NCI-H2029 treated with DMSO at 0.1 percent for 48 hours (cell line): ENCODE measurements around the gene CORO2B.
A peak's percentile ranks its signal among the peaks of the same experiment; 100 is the strongest.

Experiments used
- DNase-seq: peaks from one replicate; lab custom pipeline; 2025; lab: John Stamatoyannopoulos, UW

Gene CORO2B

DNA sequence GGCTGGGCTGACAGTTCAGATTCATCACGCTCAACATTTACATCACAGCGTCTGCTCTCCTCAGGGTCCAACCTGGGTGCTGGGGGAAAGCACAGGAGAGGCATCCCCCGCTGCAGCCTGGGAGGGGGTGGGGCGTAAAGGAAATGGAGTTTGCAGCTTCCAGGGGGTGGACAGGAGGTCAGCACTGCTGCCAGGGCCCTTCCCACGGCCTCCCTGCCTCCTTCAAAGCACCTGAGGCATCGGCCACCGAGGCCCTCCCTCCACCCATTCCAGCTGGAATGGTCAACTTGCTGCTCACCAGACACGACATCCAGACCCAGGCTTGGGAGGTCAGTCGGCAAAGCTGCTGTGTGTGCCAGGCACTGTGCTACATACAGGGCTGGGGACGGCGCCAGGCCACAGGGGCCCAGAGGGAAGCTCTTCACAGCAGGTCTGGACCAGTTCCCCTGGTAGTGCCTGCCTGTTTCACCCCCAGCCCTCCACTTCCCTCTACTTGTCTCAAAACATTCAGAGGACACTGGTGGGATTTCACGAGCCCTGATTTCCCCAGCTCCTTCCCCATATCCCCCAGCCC, 121.2 kb downstream of the CORO2B start:
- no peak for DNase-seq

DNA sequence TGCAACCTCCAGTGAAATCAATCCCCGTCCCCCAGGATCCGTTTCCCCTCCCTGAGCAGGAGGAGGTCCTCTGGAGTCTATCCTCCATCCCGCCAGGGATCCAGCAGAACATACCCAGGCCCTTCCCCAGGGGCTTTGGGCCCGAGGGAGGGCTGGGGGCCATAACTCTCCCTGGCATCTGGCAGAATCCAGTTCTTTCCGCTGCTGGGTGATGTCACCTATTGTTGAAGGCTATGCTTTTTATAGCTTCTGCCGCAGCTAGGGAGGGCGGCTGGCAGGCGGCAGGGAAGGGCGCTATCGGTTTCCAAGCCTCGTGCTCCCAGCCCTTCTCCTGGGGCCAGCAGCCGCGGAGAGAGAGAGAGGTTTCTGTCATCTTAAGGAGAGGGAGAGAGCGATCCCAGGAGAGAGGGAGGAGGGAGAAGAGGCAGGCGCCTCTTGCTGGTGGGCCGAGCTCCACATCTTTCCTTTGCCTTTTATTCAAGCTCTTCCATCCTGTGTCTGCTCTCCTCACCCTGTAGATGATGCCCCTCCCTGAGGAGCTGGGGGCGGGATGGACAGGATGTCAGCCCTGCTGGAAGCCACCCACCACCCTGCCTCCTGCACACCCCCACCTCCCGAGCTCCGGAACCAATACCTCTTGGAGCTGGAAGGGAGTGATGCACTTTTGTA, 121.8 kb downstream of the CORO2B start:
- DNase-seq, result peak; percentile 20

DNA sequence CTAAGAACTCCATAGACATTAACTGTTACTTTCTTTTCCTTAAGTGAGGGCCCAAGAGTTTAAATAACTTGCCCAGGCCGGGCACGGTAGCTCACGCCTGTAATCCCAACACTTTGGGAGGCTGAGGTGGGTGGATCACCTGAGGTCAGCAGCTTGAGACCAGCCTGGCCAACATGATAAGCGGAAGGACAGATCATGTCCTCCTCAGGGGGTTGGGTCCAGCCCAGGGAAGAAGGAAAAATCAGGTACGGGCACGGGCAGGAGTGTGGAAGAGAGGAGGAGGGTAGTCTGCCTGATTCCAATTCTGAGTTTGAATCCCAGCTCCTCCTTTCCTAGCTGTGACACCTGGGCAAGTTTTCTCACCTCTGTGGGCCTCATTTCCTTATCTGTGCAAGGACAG, 123.1 kb downstream of the CORO2B start:
- DNase-seq, result no peak

DNA sequence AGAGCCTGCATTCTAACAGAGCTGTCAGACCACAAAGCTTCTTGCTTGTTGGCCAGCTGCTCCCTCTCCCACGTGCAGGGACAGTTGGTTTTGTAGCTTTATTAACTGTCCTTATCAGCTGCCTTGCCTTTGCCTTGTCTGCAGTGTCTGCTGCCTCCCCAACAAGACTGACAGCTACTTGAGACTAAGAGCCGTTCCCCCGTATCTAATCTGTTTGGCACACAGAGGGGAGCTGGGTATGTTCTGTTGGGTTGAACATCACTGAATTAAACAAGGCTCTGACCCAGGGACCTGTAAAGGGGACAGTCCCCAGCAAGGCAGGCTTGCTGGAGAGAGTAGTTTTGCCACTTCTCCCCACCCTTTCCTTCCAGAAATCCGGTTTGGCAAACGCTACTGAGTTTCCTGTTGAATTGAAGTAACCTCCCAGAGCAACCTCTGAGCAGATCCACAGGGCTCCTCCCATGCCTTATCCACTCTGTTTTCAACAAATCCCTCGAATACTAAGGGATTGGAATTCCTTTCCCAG, 125.8 kb downstream of the CORO2B start:
- DNase-seq, result no peak

DNA sequence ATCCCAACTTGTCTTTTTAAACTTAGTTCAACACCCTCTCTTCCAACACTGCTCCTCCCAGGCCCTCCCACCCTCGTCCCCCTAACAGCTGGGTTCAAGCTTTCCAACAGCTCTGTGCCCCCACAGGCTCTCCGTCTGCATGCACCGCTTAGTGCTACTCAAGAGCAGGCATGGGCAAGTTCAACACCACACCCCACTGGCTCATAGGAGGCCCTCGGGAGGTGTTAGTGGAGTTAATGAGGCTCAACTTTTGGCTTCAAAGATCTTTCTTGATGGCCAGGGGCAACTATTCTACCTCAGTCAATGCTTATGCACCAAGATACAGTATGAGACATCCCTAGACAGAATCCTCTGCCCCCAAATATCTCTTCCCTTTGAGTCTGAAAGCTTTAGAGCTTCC, 127.5 kb downstream of the CORO2B start:
- no peak for DNase-seq

DNA sequence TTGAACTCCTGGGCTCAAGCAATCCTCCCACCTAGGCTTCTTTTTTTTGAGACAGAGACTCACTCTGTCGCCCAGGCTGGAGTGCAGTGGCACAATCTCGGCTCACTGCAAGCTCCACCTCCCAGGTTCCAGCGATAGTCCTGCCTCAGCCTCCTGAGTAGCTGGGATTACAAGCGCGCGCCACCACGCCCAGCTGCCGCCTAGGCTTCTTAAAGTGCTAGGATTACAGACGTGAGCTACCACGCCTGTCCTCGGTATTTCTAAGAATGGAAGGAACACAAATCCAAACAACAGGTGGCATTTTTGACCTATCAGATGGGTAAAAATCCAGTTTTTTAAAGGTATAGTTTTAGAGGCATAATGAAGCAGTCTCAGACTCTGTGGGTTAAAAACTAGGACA, 128.1 kb downstream of the CORO2B start:
- DNase-seq, result no peak

DNA sequence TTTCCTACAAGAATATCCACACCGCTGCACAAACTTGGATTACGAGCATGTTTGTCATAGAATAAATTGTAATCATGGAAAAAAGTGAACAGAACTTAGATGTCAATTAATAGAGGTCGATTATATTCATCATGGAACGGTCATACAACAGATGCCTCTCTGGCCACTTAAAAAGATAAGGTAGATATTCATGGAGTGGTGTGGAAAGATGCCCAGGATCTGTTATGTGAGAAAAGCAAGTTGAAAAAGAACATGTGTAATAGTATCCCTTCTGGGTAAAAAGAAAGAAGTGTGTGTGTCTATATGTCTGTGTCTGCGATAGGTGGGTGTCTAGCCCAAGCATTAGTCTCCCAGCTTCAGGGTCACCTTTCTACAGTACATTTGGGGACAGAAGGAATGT, 128.6 kb downstream of the CORO2B start:
- no peak for DNase-seq

DNA sequence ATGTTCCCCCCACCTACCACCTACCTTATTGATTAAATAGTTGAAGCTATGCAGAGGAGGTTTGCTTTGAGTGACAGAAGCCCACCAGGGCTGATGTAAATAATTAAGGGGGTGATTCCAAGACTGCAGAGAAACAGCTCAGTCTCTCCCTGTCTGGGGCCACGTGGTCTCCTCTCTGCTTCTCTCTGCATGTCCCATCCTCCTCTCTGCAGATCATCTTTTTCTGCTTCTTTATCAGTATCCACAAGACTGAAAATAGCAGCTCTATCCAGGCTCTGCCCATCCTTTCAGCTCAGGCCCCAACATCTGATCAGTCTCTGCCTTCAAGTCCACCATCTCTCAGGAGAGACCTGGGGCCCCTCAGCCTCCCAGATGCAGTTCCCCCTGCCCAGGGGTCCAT, 131.1 kb downstream of the CORO2B start:
- DNase-seq, result no peak

DNA sequence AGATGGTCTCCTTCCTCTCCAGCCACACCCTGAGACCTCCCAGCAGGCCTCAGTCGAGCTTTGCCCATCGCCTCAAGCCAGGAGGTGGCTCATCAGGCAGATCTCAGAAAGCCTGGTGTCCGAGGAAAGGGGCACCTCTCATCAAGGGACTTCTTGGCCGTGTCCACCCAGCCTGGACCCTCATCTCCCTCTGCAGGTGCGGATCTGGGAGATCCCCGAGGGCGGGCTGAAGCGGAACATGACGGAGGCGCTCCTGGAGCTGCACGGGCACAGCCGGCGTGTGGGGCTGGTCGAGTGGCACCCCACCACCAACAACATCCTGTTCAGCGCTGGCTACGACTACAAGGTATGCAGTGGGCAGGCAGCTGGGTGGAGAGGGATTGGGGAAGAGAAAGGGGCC, 131.7 kb downstream of the CORO2B start:
- DNase-seq, result no peak

DNA sequence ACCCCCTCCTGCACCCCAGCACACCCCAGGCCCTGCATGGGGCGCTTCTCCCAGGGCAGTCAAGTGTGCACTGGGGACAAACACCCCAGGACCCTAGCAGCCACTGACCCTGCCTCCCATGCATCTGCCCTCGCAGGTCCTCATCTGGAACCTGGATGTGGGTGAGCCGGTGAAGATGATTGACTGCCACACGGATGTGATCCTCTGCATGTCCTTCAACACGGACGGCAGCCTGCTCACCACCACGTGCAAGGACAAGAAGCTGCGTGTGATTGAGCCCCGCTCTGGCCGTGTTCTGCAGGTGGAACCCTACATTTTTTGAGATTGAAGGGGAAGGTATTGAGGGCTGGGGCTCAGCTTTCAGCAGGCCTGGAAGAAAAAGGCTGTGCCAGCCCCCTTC, 132.6 kb downstream of the CORO2B start:
- no peak for DNase-seq

DNA sequence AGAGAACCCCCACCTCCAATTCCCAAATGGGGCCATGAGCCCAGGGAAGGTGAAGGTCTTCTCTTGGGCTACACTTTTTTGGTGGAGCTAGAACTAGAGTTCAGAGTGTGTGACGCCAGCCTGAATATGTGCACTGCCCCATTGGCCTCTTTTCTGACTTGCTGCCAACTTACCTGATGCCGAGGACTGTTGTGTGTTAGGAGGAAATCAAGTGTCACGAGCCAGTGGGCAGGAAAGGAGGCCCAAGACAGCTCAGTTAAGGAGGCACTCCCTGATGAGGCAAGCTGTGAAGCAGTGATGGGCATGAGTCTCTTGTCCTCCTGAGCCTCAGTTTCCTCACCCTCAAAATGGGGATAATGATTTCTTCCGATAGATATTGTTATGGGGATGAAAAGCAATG, 134.1 kb downstream of the CORO2B start:
- DNase-seq, result no peak

DNA sequence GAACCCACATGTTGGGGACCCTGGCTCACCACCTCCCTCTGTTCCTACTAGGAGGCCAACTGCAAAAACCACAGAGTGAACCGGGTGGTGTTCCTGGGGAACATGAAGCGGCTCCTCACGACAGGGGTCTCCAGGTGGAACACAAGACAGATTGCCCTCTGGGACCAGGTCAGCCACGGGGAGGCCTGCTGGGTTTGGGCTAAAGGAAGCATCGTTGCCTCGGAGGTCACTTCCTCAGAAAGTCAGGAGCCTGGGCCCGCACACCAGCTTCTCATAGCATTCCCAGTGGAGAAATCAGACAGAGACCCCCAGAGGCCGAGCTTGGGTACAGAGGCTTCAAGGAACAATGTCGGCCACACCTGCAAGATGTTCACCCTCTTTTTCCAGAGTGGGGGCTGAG, 135.1 kb downstream of the CORO2B start:
- DNase-seq, result no peak

DNA sequence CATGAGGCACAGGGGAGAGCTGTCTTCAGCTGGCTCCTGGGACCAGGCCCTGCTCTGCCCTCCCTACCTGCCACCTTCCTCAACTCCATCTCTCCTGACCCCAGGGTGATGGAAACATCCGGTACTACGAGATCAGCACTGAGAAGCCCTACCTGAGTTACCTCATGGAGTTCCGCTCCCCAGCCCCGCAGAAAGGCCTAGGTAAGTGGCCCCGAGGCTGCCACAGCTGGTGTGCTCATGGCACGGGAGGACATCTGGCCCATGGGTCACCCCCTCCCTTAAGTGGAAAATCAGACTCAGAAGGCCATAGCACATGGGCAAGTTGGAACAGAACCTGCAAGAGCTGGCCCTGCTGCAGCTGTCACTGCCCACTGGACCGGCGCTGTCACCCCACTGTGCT, 136.3 kb downstream of the CORO2B start:
- DNase-seq, result no peak

DNA sequence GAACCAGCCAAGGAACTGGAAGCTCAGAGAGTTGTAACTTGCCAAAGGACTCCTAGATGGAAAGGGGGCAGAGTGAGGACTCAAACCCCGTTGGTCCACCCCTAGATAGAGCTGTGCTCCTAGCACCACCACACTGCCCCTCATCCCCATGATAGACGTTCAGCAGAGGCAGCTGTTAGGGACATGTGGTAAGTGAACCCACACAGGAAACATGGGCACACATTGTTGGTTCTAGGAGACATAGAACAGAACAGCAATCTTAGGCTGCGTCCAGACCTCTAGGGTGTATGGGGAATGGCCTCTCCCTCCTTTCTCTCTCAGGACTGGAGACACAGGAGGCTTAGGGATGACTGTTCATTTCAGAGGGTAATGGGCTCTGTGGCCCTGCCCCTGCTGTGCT, 139.2 kb downstream of the CORO2B start:
- no peak for DNase-seq

DNA sequence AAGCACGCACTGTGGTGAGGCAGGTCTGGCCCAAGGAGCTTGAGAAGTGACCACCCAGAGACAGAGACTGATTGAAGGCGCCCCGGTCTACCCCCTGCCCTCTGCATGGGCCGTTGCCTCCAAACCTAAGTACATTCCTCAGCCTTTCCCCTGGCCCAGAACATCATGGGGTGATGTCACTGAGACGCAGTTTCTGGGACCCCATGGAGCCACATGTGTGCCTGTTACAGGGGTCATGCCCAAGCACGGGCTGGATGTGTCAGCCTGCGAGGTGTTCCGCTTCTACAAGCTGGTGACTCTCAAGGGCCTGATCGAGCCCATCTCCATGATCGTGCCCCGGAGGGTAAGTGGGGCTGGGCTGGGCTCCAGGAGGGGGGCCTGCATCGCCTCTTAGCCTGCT, 139.7 kb downstream of the CORO2B start:
- DNase-seq, result no peak

DNA sequence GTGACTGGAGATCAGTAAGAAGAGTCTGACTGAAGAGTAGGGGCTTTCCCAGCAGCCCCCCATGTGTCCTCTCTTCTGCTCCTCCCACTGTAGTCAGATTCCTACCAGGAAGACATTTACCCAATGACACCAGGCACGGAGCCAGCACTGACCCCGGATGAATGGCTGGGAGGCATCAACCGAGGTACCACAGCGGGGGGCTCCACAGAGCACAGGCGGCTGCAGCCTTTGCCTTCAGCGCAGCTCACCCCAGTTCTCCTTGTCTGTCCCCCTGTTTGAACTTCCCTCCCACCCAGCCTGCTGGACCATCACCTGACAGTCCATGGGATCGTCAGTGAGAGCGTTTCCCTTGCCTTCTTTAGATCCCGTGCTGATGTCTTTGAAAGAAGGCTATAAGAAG, 140.3 kb downstream of the CORO2B start:
- DNase-seq, result no peak

DNA sequence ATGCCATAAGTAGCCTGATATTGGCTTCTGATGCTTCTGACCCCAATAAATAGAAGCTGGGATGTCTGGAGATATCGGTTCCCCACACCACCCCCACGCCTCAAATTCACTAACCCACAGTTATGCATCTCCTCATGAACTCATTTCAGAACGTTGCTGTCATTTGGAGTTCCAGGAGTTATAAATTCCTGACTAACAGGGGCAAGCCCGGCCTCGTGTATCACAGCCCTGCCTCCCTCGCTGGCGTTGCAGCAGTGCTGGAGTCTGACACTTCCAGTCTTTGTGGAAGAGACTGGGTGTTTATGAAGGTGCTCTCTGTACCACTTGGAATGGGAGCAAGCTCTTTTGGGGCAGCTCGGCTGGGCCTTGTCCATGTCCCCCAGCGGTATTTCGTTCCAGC, 140.9 kb downstream of the CORO2B start:
- DNase-seq, result no peak

DNA sequence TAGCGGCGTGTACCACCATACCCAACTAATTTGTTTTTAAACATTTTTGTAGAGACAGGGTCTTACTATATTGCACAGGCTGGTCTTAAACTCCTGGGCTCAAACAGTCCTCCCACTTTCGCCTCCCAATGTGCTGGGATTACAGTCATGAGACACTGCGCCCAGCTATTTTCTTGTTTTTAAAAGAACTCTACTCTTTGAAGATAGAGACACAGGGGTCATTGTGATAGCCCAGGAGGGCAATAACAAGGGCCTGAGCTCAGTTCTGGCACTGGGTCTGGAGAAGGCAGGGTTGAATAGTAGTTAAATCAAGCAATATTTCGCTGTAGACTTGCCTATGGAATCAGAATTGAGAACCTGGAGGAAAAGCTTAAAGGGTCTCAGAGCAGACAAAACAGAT, 143.1 kb downstream of the CORO2B start:
- DNase-seq, result no peak

DNA sequence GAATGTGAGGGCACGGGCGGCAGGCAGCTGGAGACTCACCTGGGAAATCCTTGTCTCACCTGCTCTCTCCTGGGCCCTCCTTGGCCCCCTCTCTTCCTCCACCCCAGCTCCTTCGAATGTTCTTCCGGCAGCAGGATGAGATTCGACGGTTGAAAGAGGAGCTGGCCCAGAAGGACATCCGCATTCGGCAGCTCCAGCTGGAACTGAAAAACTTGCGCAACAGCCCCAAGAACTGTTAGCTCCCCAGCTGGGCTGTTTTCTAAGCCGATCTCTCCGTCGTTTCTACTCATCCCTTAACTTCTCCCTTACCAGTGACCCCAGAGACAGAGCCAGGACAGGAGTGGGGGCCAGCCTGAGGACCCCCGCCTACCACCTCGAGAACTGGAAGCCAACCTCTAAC, 146.9 kb downstream of the CORO2B start:
- no peak for DNase-seq

DNA sequence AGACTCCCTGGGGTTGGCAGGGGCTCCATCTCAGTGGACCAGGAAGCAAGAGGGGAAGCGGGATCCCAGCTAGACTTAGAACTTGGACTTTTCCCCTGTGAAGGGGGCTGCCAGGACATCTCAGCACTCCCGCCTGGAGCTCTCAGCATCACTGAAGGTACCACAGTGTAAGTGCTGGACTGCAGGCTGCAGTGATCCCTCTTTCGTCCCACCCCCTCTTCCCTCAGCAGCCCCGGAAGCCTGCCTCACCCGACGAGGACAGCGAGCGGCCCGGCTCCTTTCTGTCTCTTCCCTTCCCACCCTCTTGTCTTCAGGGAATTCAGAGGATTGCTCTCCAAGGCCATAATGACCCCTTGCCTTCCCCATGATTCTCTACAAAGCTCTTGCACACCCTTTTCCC, 147.5 kb downstream of the CORO2B start:
- no peak for DNase-seq

DNA sequence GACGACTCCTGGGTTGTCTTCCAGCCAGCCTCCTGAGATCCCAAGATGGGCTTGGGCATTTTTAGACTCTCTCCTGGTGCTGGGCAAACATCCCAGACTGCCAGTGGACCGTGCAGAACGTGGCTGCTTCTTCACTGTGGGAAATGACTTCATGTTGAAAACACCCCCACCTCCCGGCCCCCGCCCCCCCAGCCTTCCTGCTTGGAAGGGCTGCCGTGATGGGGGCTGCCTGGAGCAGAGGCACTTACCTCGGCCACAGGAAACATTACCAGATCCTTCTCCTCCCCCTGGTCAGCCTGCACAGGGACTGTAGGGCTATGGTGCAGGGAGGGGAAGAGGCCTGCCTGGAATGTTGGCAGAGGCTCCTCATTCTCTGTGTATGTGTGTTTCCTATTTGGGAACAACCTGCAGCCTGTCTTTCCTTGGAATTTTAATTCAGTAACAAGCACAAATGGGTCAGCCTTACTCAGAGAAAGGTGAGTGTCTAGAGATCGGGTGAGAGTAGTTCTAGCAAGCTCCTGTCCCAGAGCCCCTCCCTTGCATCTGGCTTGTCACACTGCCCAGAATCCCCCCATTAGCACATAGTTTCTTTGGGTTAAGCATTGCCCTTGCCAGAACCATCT, 151.1 kb downstream of the CORO2B start:
- DNase-seq, result no peak

DNA sequence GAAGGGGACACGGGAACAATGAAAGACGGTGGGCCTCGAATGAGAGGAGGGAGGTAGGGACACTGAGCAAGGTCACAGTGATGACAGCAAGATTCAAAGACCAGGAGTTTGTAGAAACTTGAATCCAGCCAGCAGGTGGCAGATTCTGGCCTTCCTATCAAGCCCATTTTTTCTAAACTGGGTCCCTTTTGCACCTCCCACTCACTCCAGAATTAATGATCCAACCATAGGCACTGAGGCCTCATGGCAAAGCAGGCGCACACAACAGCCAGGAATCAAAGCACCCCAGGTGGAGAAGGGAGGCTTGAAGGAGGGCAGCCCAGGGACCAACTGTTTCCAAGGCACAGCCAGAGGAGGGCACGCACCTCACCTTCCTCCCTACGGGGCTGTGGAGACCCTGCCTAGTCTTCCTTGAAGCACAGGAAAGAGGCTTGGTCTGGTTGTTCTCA, 151.7 kb downstream of the CORO2B start:
- DNase-seq, result no peak
